ENCODE data around the gene TIAM2.

The TIAM2 gene

GRCh38 chr6:155125906-155126305 is 130.8 kb downstream of the TIAM2 start:
- Histone ChIP-seq H3K4me3 (replicated peaks; ENCODE audit: low read depth, low read length) (no peak overlapping the region), H3K36me3 (ENCODE audit: control insufficient read depth, insufficient read depth, low read length) (no peaks in the 10 kb centered on the region), H3K27me3 (replicated peaks; ENCODE audit: control insufficient read depth, insufficient read depth, low read length) (no peaks in the 10 kb centered on the region; the same call in 1 of the 2 replicates)
- no peak for DNase-seq (ENCODE audit: extremely low read depth, insufficient read length)
- TF ChIP-seq, protein P1, sequence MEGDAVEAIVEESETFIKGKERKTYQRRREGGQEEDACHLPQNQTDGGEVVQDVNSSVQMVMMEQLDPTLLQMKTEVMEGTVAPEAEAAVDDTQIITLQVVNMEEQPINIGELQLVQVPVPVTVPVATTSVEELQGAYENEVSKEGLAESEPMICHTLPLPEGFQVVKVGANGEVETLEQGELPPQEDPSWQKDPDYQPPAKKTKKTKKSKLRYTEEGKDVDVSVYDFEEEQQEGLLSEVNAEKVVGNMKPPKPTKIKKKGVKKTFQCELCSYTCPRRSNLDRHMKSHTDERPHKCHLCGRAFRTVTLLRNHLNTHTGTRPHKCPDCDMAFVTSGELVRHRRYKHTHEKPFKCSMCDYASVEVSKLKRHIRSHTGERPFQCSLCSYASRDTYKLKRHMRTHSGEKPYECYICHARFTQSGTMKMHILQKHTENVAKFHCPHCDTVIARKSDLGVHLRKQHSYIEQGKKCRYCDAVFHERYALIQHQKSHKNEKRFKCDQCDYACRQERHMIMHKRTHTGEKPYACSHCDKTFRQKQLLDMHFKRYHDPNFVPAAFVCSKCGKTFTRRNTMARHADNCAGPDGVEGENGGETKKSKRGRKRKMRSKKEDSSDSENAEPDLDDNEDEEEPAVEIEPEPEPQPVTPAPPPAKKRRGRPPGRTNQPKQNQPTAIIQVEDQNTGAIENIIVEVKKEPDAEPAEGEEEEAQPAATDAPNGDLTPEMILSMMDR (IDR thresholded peaks at IDR 0.05; ENCODE audit: insufficient read depth, low read length, poor library complexity, severe bottlenecking), result no peak

DNA sequence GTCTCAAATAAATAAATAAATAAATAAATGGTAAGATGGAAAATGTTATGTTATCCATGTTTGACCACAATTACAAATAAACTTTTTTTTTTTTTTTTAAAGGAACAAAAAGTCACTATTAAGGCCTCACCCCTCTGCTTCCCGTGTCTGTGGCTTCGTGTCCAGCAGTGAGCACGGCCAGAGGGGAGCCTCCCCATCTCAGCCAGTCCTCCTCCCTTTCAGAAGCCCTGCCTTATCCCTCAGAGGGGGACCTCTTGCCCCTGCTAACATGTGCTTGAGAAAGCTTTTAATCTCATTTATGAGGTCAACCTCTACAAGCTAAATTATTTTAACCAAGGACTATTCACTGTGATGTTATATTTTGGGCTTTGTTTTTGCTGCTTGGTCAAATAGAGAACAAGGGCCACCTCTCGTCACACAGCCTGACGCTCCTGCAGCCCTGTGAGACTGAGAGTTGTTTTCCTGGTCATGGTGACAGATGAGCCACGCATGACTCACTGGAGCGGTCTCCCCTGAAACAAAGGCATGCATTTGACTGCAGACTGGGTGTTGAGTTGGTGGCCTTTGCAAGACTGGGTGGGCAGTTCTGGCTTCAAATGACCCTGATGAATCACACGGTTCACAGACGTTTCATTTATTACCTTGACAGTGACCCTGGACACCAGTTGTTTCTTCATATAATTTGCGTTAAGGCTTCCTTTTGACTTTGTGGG is 131.8 kb downstream of the TIAM2 start:
- no peaks in the 10 kb centered on the region; the same call in 1 of the 2 replicates for H3K27me3 ChIP-seq (replicated peaks; ENCODE audit: control insufficient read depth, insufficient read depth, low read length)
- DNase-seq (ENCODE audit: extremely low read depth, insufficient read length), result no peak

DNA sequence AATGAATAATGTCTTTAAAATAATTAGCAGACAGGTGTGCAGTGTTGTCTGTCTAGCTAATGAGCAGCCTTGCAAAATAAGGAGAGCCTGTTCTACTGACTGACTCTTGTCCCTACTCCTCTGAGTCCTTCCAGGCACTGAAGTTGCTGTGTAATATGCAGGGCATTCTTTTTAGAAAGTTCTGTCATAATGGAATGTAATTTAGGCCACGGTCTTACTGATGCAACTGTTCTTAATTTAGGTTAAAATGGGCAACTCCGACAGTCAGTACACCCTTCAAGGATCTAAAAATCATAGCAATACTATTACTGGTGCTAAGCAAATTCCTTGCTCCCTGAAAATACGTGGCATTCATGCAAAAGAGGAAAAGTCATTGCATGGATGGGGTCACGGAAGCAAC is 133.9 kb downstream of the TIAM2 start:
- H3K27me3 ChIP-seq (replicated peaks; ENCODE audit: control insufficient read depth, insufficient read depth, low read length), result no peaks in the 10 kb centered on the region; the same call in 1 of the 2 replicates

More for the DNA sequence above, 131.8 kb downstream of the TIAM2 start:
- TF ChIP-seq, protein P1 (IDR thresholded peaks at IDR 0.05; ENCODE audit: insufficient read depth, low read length, poor library complexity, severe bottlenecking), result no peak
- no peak overlapping the region for H3K4me3 ChIP-seq (replicated peaks; ENCODE audit: low read depth, low read length)
- H3K36me3 ChIP-seq (ENCODE audit: control insufficient read depth, insufficient read depth, low read length), result no peaks in the 10 kb centered on the region

GRCh38 chr6:155129744-155130143 is 134.6 kb downstream of the TIAM2 start:
- no peaks in the 10 kb centered on the region for H3K36me3 ChIP-seq (ENCODE audit: control insufficient read depth, insufficient read depth, low read length)
- TF ChIP-seq, protein P1 (IDR thresholded peaks at IDR 0.05; ENCODE audit: insufficient read depth, low read length, poor library complexity, severe bottlenecking), result no peak
- no peaks in the 10 kb centered on the region; the same call in 1 of the 2 replicates for H3K27me3 ChIP-seq (replicated peaks; ENCODE audit: control insufficient read depth, insufficient read depth, low read length)
- no peak overlapping the region for H3K4me3 ChIP-seq (replicated peaks; ENCODE audit: low read depth, low read length)
- DNase-seq (ENCODE audit: extremely low read depth, insufficient read length), result no peak

More for the DNA sequence above, 133.9 kb downstream of the TIAM2 start:
- TF ChIP-seq, protein P1 (IDR thresholded peaks at IDR 0.05; ENCODE audit: insufficient read depth, low read length, poor library complexity, severe bottlenecking), result no peak
- no peaks in the 10 kb centered on the region for H3K36me3 ChIP-seq (ENCODE audit: control insufficient read depth, insufficient read depth, low read length)
- DNase-seq (ENCODE audit: extremely low read depth, insufficient read length), result no peak
- H3K4me3 ChIP-seq (replicated peaks; ENCODE audit: low read depth, low read length), result no peak overlapping the region

- Histone ChIP-seq H3K27me3 (replicated peaks; ENCODE audit: control insufficient read depth, insufficient read depth, low read length) (no peaks in the 10 kb centered on the region; the same call in 1 of the 2 replicates), H3K36me3 (ENCODE audit: control insufficient read depth, insufficient read depth, low read length) (no peaks in the 10 kb centered on the region), H3K4me3 (replicated peaks; ENCODE audit: low read depth, low read length) (no peak overlapping the region)
- DNase-seq (ENCODE audit: extremely low read depth, insufficient read length), result no peak
- TF ChIP-seq, protein P1 (IDR thresholded peaks at IDR 0.05; ENCODE audit: insufficient read depth, low read length, poor library complexity, severe bottlenecking), result no peak
These were observed 135.2 kb downstream of the TIAM2 start for GRCh38 chr6:155130161-155130853.

Data from GM06990 (cell line).